Measurements from ENCODE around the gene KCNJ9. TPM values are rescaled to one million over a fixed set of nuclear protein-coding genes. Genes with fewer than 3 reads are reported as not detected.

KCNJ9 gene
- total RNA-seq, 1 experiment from 2014 or later: not detected

DNA sequence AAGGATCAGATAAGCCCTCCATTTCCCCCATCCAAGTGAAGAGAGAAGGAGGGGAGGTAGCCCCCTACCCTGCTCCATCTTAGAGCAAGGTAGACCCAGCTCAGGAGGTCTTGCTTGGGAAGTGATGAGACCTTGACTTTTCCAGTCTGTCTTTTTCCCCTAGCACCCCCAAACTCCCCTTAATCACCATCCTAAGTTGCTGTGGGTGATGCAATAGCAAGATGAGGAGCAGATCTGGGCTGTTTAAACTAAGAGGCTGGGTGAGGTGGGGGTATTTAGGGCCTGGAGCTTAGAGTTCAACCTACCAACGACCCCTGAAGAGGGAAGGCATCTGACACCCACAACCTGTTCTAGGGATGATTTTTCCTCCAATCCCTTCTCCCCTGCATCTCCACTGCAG lies 36.0 kb downstream of the KCNJ9 start:
- Histone ChIP-seq H3K9me3 (ENCODE audit: low read length) (no peaks in the 10 kb centered on the region), H3K4me3 (ENCODE audit: low read length) (no peak overlapping the region), H2AFZ (ENCODE audit: low read length) (no peak overlapping the region), H3K36me3 (ENCODE audit: insufficient read depth, low read length) (no peaks in the 10 kb centered on the region), H4K20me1 (ENCODE audit: insufficient read depth, low read depth, low read length) (no peaks in the 10 kb centered on the region), H3K27ac (ENCODE audit: low read length) (no peak overlapping the region), H3K79me2 (ENCODE audit: low read length) (no peaks in the 10 kb centered on the region), H3K4me1 (ENCODE audit: low read length) (no peaks in the 10 kb centered on the region), H3K4me2 (ENCODE audit: low read depth, low read length, poor library complexity, severe bottlenecking) (no peak overlapping the region), H3K9me2 (replicated peaks; ENCODE audit: insufficient read depth, low read length) (no peaks in the 10 kb centered on the region), H3K9ac (ENCODE audit: low read length) (no peak overlapping the region), H3K27me3 (ENCODE audit: low read length) (no peaks in the 10 kb centered on the region)
- no peak for DNase-seq

DNA sequence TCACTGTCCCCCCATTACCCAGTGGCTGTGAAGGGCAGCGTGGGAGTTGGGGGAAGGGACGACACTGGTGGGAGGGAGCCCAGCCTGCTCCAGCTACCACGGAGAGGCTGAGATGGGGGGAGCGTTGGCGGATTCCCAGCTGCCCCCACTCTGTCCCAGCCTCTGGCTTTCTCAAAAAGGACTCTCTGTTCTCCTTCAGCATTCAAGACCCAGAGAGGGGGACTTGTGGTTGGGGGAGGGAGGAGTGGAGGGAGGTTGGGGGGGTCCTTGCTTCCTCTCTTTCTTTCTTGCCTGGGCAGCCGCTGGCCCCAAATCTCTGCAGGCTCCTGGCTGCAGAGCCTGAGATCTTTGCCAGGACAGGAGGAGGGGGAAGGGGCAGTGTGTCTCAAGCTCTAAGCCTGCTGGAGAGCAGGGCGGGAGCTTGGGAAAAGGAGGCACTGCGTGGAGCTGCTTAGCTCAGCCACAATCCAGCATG lies 36.4 kb downstream of the KCNJ9 start:
- Histone ChIP-seq H3K9me3 (ENCODE audit: low read length) (no peaks in the 10 kb centered on the region), H3K36me3 (ENCODE audit: insufficient read depth, low read length) (no peaks in the 10 kb centered on the region), H3K79me2 (ENCODE audit: low read length) (no peaks in the 10 kb centered on the region), H2AFZ (ENCODE audit: low read length) (no peak overlapping the region), H3K9me2 (replicated peaks; ENCODE audit: insufficient read depth, low read length) (no peaks in the 10 kb centered on the region), H3K27me3 (ENCODE audit: low read length) (no peaks in the 10 kb centered on the region), H3K4me1 (ENCODE audit: low read length) (no peaks in the 10 kb centered on the region), H4K20me1 (ENCODE audit: insufficient read depth, low read depth, low read length) (no peaks in the 10 kb centered on the region), H3K27ac (ENCODE audit: low read length) (no peak overlapping the region), H3K4me3 (ENCODE audit: low read length) (no peak overlapping the region), H3K9ac (ENCODE audit: low read length) (no peak overlapping the region), H3K4me2 (ENCODE audit: low read depth, low read length, poor library complexity, severe bottlenecking) (no peak overlapping the region)
- DNase-seq: no peak

DNA sequence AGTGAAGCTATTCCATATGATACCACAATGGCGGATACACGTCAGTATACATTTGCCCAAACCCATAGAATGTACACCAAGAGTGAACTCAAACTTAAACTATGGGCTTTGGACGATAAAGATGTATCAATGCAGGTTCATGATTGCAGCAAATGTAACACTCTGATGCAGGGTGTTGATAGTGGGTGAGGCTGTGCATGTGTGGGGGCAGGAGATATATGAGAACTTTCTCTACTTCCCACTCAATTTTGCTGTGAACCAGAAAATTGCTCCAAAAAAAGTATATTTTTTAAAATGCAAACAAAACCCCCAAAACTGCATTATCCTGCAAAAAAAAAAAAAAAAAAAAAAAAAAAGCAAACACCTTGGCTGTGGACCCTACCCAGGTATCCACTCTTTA lies 37.6 kb downstream of the KCNJ9 start:
- no peaks in the 10 kb centered on the region for H3K27me3 ChIP-seq (ENCODE audit: low read length)
- no peak for DNase-seq
- no peaks in the 10 kb centered on the region for H3K4me1 ChIP-seq (ENCODE audit: low read length)
- no peaks in the 10 kb centered on the region for H3K9me3 ChIP-seq (ENCODE audit: low read length)
- H3K79me2 ChIP-seq (ENCODE audit: low read length): no peaks in the 10 kb centered on the region
- H4K20me1 ChIP-seq (ENCODE audit: insufficient read depth, low read depth, low read length): no peaks in the 10 kb centered on the region
- H3K27ac ChIP-seq (ENCODE audit: low read length): no peak overlapping the region
- H3K36me3 ChIP-seq (ENCODE audit: insufficient read depth, low read length): no peaks in the 10 kb centered on the region
- H3K4me2 ChIP-seq (ENCODE audit: low read depth, low read length, poor library complexity, severe bottlenecking): no peak overlapping the region
- H2AFZ ChIP-seq (ENCODE audit: low read length): no peak overlapping the region
- H3K9ac ChIP-seq (ENCODE audit: low read length): no peak overlapping the region
- H3K4me3 ChIP-seq (ENCODE audit: low read length): no peak overlapping the region
- H3K9me2 ChIP-seq (replicated peaks; ENCODE audit: insufficient read depth, low read length): no peaks in the 10 kb centered on the region

DNA sequence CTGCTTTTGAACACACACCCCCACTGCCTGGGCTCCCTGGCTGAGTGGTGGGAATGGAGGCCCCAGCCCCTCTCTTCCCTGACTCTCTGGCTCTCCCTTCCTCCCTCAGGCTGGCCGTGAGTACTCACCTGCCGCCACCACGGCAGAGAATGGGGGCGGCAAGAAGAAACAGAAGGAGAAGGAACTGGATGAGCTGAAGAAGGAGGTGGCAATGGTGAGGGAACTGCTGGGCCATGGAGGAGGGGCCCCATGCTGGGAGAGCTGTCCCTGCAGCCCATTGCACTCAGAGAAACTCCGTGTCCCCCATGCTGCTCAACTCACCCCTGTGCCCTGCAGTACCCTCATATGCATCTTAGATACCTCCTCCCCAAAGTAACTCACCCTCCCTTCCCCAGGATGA lies 39.5 kb downstream of the KCNJ9 start:
- H3K27me3 ChIP-seq (ENCODE audit: low read length): no peaks in the 10 kb centered on the region
- H3K36me3 ChIP-seq (ENCODE audit: insufficient read depth, low read length): no peaks in the 10 kb centered on the region
- no peaks in the 10 kb centered on the region for H3K9me2 ChIP-seq (replicated peaks; ENCODE audit: insufficient read depth, low read length)
- no peak for DNase-seq
- no peaks in the 10 kb centered on the region for H4K20me1 ChIP-seq (ENCODE audit: insufficient read depth, low read depth, low read length)
- no peak overlapping the region for H3K9ac ChIP-seq (ENCODE audit: low read length)
- no peak overlapping the region for H3K4me2 ChIP-seq (ENCODE audit: low read depth, low read length, poor library complexity, severe bottlenecking)
- H3K27ac ChIP-seq (ENCODE audit: low read length): no peak overlapping the region
- H2AFZ ChIP-seq (ENCODE audit: low read length): no peak overlapping the region
- no peaks in the 10 kb centered on the region for H3K9me3 ChIP-seq (ENCODE audit: low read length)
- no peak overlapping the region for H3K4me3 ChIP-seq (ENCODE audit: low read length)
- no peaks in the 10 kb centered on the region for H3K79me2 ChIP-seq (ENCODE audit: low read length)
- H3K4me1 ChIP-seq (ENCODE audit: low read length): no peaks in the 10 kb centered on the region

DNA sequence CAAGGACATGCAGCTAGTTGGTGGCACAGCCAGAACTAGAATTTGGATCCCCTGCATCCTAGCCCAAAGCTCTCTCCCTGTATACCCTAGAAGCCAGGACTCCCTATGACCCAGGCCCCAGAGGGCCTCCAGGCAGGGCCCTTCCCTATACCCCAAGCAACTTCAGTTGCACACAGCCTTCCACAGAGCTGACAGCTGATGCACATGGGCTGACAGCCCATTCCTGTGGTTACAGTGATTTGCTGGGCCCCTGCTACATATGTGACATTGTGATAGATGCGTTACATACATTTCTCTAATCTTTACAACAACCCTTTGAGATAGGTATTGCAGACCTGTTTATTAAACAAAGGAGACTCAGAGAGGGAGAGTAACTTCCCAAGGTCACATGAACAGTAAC lies 40.0 kb downstream of the KCNJ9 start:
- H3K9ac ChIP-seq (ENCODE audit: low read length): no peak overlapping the region
- no peak overlapping the region for H2AFZ ChIP-seq (ENCODE audit: low read length)
- no peaks in the 10 kb centered on the region for H3K36me3 ChIP-seq (ENCODE audit: insufficient read depth, low read length)
- H3K9me3 ChIP-seq (ENCODE audit: low read length): no peaks in the 10 kb centered on the region
- H3K4me3 ChIP-seq (ENCODE audit: low read length): no peak overlapping the region
- no peaks in the 10 kb centered on the region for H3K27me3 ChIP-seq (ENCODE audit: low read length)
- H3K4me1 ChIP-seq (ENCODE audit: low read length): no peaks in the 10 kb centered on the region
- H3K4me2 ChIP-seq (ENCODE audit: low read depth, low read length, poor library complexity, severe bottlenecking): no peak overlapping the region
- no peaks in the 10 kb centered on the region for H4K20me1 ChIP-seq (ENCODE audit: insufficient read depth, low read depth, low read length)
- no peak overlapping the region for H3K27ac ChIP-seq (ENCODE audit: low read length)
- DNase-seq: no peak
- H3K79me2 ChIP-seq (ENCODE audit: low read length): no peaks in the 10 kb centered on the region
- no peaks in the 10 kb centered on the region for H3K9me2 ChIP-seq (replicated peaks; ENCODE audit: insufficient read depth, low read length)

- Histone ChIP-seq H3K36me3 (ENCODE audit: insufficient read depth, low read length) (no peaks in the 10 kb centered on the region), H3K4me2 (ENCODE audit: low read depth, low read length, poor library complexity, severe bottlenecking) (no peak overlapping the region), H3K4me3 (ENCODE audit: low read length) (no peak overlapping the region), H3K4me1 (ENCODE audit: low read length) (no peaks in the 10 kb centered on the region), H3K9me3 (ENCODE audit: low read length) (no peaks in the 10 kb centered on the region), H3K79me2 (ENCODE audit: low read length) (no peaks in the 10 kb centered on the region), H3K9me2 (replicated peaks; ENCODE audit: insufficient read depth, low read length) (no peaks in the 10 kb centered on the region), H3K27ac (ENCODE audit: low read length) (no peak overlapping the region), H4K20me1 (ENCODE audit: insufficient read depth, low read depth, low read length) (no peaks in the 10 kb centered on the region), H3K9ac (ENCODE audit: low read length) (no peak overlapping the region), H3K27me3 (ENCODE audit: low read length) (no peaks in the 10 kb centered on the region), H2AFZ (ENCODE audit: low read length) (no peak overlapping the region)
- DNase-seq: no peak
Measured at GRCh38 chr1:160122978-160123495, 41.7 kb downstream of the KCNJ9 start.

DNA sequence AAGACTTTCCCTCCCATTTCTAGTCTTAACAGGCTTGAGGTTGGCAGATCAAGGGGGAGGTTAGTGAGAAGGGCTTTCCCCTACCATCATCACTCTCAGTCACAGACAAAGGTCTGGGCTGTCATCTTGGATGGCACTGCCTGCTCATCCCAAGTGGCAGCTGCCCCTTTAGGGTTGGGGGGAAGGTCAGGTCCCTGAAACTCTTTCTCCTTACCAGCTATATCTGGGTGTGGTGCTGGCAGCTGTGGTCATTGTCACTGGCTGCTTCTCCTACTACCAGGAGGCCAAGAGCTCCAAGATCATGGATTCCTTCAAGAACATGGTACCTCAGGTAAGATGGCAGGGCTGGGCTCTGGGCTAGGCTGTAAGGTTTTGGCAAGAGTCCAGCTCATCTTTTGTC lies 42.4 kb downstream of the KCNJ9 start:
- Histone ChIP-seq H3K4me2 (ENCODE audit: low read depth, low read length, poor library complexity, severe bottlenecking) (no peak overlapping the region), H3K9me3 (ENCODE audit: low read length) (no peaks in the 10 kb centered on the region)

GRCh38 chr1:160124705-160125478 lies 43.6 kb downstream of the KCNJ9 start:
- Histone ChIP-seq H4K20me1 (ENCODE audit: insufficient read depth, low read depth, low read length) (no peaks in the 10 kb centered on the region), H3K4me1 (ENCODE audit: low read length) (no peaks in the 10 kb centered on the region), H3K79me2 (ENCODE audit: low read length) (no peaks in the 10 kb centered on the region), H3K9me2 (replicated peaks; ENCODE audit: insufficient read depth, low read length) (no peaks in the 10 kb centered on the region), H3K9me3 (ENCODE audit: low read length) (no peaks in the 10 kb centered on the region), H2AFZ (ENCODE audit: low read length) (no peak overlapping the region), H3K27ac (ENCODE audit: low read length) (no peak overlapping the region), H3K27me3 (ENCODE audit: low read length) (no peaks in the 10 kb centered on the region), H3K4me3 (ENCODE audit: low read length) (no peak overlapping the region), H3K36me3 (ENCODE audit: insufficient read depth, low read length) (no peaks in the 10 kb centered on the region), H3K9ac (ENCODE audit: low read length) (no peak overlapping the region), H3K4me2 (ENCODE audit: low read depth, low read length, poor library complexity, severe bottlenecking) (no peak overlapping the region)
- no peak for DNase-seq

More for the DNA sequence above, 42.4 kb downstream of the KCNJ9 start:
- DNase-seq: no peak
- Histone ChIP-seq H3K4me3 (ENCODE audit: low read length) (no peak overlapping the region), H4K20me1 (ENCODE audit: insufficient read depth, low read depth, low read length) (no peaks in the 10 kb centered on the region), H2AFZ (ENCODE audit: low read length) (no peak overlapping the region), H3K36me3 (ENCODE audit: insufficient read depth, low read length) (no peaks in the 10 kb centered on the region), H3K9me2 (replicated peaks; ENCODE audit: insufficient read depth, low read length) (no peaks in the 10 kb centered on the region), H3K27ac (ENCODE audit: low read length) (no peak overlapping the region), H3K79me2 (ENCODE audit: low read length) (no peaks in the 10 kb centered on the region), H3K4me1 (ENCODE audit: low read length) (no peaks in the 10 kb centered on the region), H3K9ac (ENCODE audit: low read length) (no peak overlapping the region), H3K27me3 (ENCODE audit: low read length) (no peaks in the 10 kb centered on the region)

Measured in Karpas-422 (cell line).